ENCODE measurements around the gene SLC25A45.
A peak's percentile ranks its signal among the peaks of the same experiment; 100 is the strongest.
"Not testable (repeated sequence)": the region's sequence is repeated elsewhere in the genome, so short reads cannot be mapped to it uniquely, and the experiment has no call there.

SLC25A45 gene

GRCh38 chr11:65351511-65351910, 30.9 kb downstream of the SLC25A45 start:
- no peak overlapping the region for H3K4me3 ChIP-seq
- no peak for TF ChIP-seq CTCF (IDR thresholded peaks at IDR 0.05)
- peaks cover 0 to 4% of the 10 kb centered on the region in 2 donors for H3K27me3 ChIP-seq
- H3K4me1 ChIP-seq, result peaks cover 0 to 27% (median 21%) of the 10 kb centered on the region in 4 donors
- intact Hi-C loops (cut with DNase I; ENCODE audit: low total_unique reads), result no loop called here
- DNase-seq, result no peak
- H3K36me3 ChIP-seq, result peaks cover 55 to 62% (median 55%) of the 10 kb centered on the region in 3 donors
- H3K9me3 ChIP-seq, result no peaks in the 10 kb centered on the region
- no peak overlapping the region for H3K27ac ChIP-seq

- Histone ChIP-seq H3K9me3 (no peaks in the 10 kb centered on the region), H3K27me3 (no peaks in the 10 kb centered on the region), H3K27ac (no peak overlapping the region), H3K4me3 (no peak overlapping the region), H3K36me3 (peaks cover 68 to 78% (median 69%) of the 10 kb centered on the region in 3 donors), H3K4me1 (peaks cover 0 to 15% (median 3%) of the 10 kb centered on the region in 4 donors)
- no peak for DNase-seq
- TF ChIP-seq CTCF (IDR thresholded peaks at IDR 0.05), result no peak
- intact Hi-C loops (cut with DNase I; ENCODE audit: low total_unique reads), result no loop called here
Measured at GRCh38 chr11:65341856-65342255, 40.6 kb downstream of the SLC25A45 start.

GRCh38 chr11:65340226-65340625, 42.2 kb downstream of the SLC25A45 start:
- H3K27ac ChIP-seq, result no peak overlapping the region
- TF ChIP-seq CTCF (IDR thresholded peaks at IDR 0.05), result no peak
- H3K9me3 ChIP-seq, result no peaks in the 10 kb centered on the region
- H3K4me1 ChIP-seq, result peaks cover 0 to 28% (median 13%) of the 10 kb centered on the region in 4 donors
- intact Hi-C loops (cut with DNase I; ENCODE audit: low total_unique reads), result no loop called here
- H3K36me3 ChIP-seq, result peaks cover 51 to 66% (median 54%) of the 10 kb centered on the region in 3 donors
- no peaks in the 10 kb centered on the region for H3K27me3 ChIP-seq
- no peak for DNase-seq
- no peak overlapping the region for H3K4me3 ChIP-seq

- Histone ChIP-seq H3K27ac (no peak overlapping the region), H3K36me3 (peaks cover 36 to 50% (median 39%) of the 10 kb centered on the region in 3 donors), H3K4me3 (no peak overlapping the region), H3K27me3 (no peaks in the 10 kb centered on the region), H3K4me1 (peaks cover 0 to 38% (median 17%) of the 10 kb centered on the region in 4 donors), H3K9me3 (no peaks in the 10 kb centered on the region)
- no peak for TF ChIP-seq CTCF (IDR thresholded peaks at IDR 0.05)
- DNase-seq, result no peak
- intact Hi-C loops (cut with DNase I; ENCODE audit: low total_unique reads), result no loop called here
Measured at GRCh38 chr11:65338676-65339075, 43.8 kb downstream of the SLC25A45 start.

- Histone ChIP-seq H3K36me3 (peaks cover 0 to 13% (median 4%) of the 10 kb centered on the region in 3 donors), H3K27me3 (no peaks in the 10 kb centered on the region), H3K4me1 (peaks cover 0 to 41% (median 18%) of the 10 kb centered on the region in 4 donors), H3K4me3 (peak overlapping the region; percentile 68 to 83), H3K9me3 (no peaks in the 10 kb centered on the region), H3K27ac (peak overlapping the region; percentile 85 to 92)
- intact Hi-C loops (cut with DNase I; ENCODE audit: low total_unique reads), result no loop called here
- no peak for DNase-seq
- no peak for TF ChIP-seq CTCF (IDR thresholded peaks at IDR 0.05)
Measured at GRCh38 chr11:65334696-65335295, 47.6 kb downstream of the SLC25A45 start.

GRCh38 chr11:65332591-65332990, 49.9 kb downstream of the SLC25A45 start:
- H3K9me3 ChIP-seq; intact Hi-C loops (cut with DNase I; ENCODE audit: low total_unique reads); DNase-seq; H3K27ac ChIP-seq; H3K27me3 ChIP-seq; H3K36me3 ChIP-seq; H3K4me3 ChIP-seq: not testable (repeated sequence)
- H3K4me1 ChIP-seq, result peaks cover 0 to 29% (median 15%) of the 10 kb centered on the region in 4 donors
